Measurements from ENCODE around the gene PATJ.
"Not testable (repeated sequence)": the region's sequence is repeated elsewhere in the genome, so short reads cannot be mapped to it uniquely, and the experiment has no call there.

Gene PATJ

DNA sequence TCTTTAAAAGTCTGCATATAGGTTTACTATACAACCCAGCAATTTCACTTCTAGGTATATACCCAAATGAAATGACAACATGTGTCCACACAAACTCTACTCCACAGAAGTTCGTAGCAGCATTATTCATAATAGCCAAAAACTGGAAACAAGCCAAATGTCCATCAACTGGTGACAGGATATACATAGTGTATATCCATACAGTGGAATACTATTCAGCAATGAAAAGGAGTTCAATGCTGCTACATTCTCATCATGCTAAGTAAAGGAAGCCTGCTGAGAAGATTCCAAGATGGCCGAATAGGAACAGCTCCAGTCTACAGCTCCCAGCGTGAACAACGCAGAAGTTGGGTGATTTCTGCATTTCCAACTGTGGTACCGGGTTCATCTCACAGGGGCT lies 200.6 kb downstream of the PATJ start:
- no peak for DNase-seq (ENCODE audit: low spot score)

DNA sequence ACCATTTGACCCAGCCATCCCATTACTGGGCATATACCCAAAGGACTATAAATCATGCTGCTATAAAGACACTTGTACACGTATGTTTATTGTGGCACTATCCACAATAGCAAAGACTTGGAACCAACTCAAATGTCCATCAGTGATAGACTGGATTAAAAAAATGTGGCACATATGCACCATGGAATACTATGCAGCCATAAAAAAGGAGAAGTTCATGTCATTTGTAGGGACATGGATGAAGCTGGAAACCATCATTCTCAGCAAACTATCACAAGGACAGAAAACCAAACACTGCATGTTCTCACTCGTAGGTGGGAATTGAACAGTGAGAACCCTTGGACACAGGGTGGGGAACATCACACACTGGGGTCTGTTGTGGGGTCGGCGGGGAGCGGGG lies 206.4 kb downstream of the PATJ start:
- DNase-seq (ENCODE audit: low spot score) = not testable (repeated sequence)

DNA sequence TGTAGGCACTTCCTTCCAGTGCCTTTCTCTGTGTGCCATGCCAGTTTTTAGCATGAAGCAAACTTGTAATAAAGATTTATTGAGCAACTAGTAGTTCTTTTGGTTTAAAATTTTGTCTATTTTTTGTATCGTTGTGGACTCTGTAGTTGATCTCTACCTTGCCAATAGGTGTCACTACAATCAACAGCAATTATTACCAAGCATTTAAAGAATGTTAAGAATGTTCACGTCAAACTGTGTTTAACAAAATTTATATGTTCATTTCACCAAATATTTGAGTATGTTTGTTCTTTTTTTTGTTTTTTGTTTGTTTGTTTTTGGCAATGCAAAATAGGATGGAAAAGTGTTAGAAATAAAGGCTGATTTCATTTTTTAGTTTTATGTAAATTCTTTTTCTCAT lies 208.1 kb downstream of the PATJ start:
- DNase-seq (ENCODE audit: low spot score) = no peak

DNA sequence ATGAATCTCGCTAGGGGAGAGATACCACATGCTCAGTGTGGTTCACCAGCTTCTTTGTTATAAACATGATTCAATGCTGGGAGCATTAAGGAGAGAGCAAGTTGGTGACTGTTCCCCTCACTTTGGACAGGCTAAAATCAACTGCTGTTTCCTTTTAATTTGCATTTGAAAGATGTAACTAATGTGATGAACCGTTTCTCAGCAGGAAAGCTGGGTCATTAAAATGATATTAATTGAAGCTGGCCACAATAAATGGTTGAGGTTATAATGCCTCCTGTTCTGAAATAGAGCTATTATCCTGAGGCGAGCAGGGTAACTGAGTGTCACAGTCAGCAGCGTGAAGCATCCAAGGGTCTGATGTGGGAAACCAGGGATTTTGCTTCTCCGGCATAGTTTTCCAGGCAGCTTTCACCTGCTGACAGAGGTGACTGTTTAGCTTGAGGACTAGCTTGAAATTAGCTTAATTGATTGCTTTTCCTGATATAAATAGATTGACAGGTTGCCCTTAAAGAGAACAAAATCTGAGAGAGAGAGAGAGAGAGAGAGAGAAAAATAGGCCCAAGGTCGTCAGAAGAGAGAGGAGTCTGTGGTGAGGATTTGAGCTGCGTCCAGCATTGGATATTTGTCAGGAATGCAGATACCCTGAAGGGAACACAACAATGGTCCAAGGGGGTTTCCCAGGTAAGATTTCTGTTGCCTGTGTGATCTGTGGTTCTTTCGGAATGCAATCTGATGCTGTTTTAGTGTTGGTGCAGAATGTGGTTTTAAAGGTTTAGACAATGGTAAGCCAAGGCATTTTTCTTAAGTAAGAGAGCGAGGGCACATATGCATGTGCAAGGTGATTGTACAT lies 209.7 kb downstream of the PATJ start:
- DNase-seq (ENCODE audit: low spot score) = no peak

DNA sequence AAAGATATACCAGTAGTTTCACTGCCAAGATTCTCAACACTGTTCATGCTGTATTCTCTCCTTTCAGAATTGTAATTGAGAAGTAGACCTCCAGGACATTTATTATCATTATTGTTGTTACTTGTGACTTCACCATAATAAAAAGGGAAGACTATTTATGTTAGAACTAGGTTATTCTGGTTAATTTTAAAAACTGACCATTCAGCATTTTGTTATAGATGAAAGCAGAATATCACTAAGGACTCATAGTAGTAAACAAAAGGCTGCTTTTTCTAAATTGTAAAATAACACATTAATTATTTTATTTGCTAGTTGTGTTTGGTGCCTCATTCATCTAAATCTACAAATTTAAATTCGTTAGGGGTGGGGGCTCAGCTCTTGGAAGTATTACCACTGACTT lies 210.4 kb downstream of the PATJ start:
- DNase-seq (ENCODE audit: low spot score) = no peak

DNA sequence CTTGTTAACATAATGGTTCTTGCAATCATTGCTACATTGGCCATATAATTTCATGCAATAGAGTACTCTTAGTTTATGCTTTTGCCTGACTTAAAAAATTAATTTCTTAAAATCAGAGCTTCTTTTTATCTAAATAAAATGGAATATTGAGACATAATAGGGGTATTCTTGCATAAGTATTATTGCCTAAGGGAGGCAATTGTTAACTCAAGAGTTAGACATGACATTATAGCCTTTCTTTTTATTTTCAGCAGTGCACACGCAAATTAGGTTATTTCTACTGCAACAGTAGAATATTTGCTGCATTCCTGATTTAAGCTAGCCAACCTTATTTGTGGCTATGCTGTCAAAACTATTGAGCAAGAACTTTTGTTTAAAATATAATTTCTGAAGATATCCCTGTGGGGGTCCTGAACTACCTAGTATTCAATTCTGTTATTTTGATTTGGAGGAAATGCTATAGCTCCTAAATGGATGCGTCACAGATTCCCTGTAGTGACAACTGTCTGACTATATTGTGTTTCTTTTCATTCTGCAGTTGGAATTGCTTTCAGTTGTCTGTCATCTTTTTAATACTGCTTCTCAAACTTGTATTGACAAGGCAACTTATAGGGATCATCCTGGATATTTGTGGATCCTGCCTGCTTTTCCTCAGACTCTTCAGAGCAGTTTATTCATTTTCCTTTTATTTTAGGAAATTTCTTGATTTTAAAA lies 211.0 kb downstream of the PATJ start:
- DNase-seq (ENCODE audit: low spot score) = no peak

DNA sequence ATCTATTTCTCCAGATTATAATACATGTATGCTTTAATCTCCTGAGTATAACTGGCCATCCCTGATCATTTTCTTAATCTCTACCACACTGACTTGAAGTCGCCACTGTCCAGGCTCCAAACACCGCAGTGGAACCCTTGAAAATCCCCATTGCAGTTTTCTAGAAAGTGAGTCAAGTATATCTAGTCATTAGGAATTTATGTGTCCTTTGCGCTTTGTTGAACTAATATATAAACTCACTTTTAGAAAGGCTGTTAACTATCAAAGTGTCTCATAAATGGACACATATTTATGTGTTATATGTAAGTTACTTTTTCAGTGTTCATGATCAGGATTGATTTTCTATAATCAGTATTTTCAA lies 211.5 kb downstream of the PATJ start:
- DNase-seq (ENCODE audit: low spot score) = no peak

DNA sequence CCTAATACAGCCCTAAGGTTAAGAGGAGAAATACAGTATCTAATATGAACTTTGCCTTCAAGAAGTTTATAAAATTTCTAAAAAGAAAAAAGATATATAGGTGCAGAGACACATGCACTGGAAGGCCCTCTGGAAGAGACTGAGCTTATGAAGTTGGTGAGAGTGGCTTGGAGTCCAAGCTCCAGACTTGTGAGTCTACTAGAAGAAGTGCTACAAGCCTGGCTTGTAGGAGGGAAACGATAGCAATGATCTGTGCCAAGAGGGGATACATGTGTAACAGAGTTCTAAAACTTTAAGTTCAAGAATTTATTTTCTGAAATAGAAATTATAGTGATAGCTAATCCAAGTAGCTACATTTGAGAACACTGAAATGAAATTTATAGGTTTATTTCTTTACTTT lies 213.0 kb downstream of the PATJ start:
- no peak for DNase-seq (ENCODE audit: low spot score)

DNA sequence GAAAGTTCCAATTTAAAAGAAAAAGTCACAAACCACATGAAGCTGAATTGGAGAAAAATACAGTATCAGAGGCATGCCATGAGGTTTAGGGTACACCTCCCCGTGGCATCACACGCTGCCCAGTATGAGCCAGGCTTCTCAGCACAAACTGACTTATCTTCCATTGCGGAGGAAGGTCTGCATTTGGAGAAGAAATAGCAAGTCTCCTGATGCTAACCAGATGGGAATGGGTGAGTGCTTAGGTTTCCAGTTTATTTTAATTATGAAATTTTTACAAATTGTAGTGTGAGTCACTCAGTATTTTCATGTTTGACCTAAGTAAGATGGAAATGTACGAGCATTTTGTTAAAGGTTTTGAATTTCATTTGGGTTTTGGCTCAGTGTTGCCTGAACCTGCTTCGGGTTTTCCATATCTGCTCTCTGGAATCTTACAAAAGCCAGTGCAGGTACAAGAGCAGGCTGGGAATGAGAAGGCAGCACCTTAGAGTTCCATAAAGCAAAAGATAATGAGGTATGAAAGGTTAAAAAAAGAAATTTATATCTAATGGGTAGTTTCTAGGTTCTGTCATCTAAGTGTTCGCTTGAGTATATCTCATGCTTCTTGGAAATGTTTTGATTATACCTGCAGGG lies 213.9 kb downstream of the PATJ start:
- no peak for DNase-seq (ENCODE audit: low spot score)

DNA sequence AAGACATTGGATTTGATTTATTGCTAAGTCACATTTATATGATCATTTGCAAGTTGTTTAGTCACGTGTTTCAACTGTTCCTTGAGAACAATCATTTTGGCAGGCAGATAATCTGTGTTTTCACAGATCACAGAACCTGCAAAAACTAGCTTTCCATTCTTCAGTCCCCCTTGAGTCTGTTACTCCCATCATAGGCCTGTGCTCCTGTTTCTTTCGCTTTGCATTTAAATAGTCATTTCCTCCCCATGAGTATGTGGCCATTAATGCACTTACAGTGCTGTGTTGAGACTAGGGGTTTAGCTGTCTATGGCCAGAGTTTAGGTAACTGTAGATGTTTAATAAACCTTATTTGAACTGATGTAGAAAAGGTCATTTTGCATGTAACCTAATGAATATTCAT lies 214.5 kb downstream of the PATJ start:
- DNase-seq (ENCODE audit: low spot score) = no peak

DNA sequence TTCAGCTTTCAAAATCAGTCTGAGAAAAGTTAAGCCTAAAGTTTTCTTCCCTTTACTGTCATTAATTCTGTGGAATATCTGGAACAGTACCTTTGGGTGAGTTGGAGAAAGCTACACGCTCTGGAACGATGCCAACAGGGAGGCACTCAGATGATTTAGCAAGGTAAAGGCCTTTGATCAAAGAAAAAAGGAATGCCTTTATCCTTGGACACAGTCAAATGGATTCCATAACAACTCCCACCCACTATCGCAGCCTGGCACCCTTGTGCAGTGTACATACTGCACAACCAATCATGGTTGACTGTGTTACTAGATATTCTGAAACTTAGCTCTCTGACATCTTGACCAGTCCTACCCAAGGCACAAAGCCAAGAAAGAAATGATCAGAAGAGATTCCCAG lies 218.7 kb downstream of the PATJ start:
- DNase-seq (ENCODE audit: low spot score) = no peak

DNA sequence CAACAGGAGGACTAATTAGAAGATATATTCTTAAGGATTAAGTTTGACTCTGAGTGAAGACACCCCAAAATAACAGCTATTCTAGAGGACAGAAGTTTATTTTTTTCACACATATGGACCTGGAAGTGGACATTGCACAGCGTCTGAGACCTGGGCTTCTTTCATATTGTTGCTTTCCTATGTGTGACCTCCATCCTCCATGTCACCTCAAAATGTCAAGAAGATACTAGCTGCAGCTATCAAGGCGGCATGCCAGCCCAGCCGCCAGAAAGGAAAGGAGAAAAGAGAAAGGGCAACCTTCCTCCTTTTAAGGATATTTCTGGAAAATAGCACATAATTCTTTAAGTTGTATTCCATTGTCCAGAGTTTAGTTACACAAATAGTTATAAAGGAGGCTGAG lies 220.4 kb downstream of the PATJ start:
- no peak for DNase-seq (ENCODE audit: low spot score)

DNA sequence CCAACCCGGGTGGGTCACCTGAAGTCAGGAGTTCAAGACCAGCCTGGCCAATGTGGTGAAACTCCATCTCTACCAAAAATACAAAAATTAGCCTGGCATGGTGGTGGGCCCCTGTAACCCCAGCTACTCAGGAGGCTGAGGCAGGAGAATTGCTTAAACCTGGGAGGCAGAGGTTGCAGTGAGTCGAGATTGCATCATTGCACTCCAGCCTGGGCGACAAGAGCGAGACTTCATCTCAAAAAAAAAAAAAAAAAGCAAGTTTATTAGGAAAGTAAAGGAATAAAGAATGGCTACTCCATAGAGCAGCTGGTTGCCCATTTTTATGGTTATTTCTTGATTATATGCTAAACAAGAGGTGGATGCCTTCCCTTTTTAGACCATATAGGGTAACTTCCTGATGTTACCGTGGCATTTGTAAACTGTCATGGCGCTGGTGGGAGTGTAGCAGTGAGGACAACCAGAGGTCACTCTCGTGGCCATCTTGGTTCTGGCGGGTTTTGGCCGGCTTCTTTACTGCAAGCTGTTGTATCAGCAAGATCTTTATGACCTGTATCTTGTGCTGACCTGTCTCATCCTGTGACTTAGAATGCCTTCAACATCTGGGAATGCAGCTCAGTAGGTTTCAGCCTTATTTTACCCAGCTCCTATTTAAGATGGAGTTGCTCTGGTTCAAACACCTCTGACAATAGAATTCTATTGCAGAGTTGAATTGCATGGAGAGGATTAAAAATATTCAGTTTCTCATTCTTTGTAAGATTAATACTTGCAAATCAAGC lies 224.4 kb downstream of the PATJ start:
- not testable (repeated sequence) for DNase-seq (ENCODE audit: low spot score)

DNA sequence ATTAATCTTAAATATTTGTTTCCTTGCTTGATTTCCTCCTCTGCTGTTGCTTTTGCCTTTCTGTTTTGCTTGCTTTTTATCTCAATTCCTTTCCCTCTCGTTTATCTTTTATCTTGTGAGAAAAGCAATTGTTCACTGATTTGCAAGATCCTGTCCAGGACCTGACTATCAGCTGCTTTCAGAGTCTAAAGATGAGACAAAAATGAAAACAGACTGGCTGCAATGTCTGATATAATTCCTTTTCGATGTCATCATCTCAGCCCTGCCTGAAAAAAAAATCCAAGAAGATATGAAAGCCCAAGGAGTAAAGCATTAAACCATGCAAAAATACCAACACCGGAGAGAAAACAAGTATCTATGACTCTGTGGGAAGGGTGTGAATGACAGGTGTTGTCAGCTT lies 225.5 kb downstream of the PATJ start:
- no peak for DNase-seq (ENCODE audit: low spot score)

DNA sequence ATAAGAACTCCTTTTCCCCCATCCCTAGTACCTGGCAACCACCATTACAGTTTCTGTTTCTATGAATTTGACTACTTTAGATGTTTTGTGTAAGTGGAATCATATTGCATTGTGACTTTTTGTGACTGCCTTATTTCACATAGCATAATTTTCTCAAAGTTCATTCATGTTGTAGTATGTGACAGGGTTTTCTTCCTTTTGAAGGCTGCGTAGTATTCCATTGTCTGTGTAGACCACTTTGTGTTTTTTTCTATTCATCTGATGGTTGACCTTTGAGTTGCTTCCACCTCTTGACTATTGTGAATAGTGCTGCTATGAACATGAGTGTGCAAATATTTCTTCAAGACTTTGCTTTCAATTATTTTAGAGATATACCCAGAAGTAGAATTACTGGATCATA lies 226.6 kb downstream of the PATJ start:
- DNase-seq (ENCODE audit: low spot score) = no peak

DNA sequence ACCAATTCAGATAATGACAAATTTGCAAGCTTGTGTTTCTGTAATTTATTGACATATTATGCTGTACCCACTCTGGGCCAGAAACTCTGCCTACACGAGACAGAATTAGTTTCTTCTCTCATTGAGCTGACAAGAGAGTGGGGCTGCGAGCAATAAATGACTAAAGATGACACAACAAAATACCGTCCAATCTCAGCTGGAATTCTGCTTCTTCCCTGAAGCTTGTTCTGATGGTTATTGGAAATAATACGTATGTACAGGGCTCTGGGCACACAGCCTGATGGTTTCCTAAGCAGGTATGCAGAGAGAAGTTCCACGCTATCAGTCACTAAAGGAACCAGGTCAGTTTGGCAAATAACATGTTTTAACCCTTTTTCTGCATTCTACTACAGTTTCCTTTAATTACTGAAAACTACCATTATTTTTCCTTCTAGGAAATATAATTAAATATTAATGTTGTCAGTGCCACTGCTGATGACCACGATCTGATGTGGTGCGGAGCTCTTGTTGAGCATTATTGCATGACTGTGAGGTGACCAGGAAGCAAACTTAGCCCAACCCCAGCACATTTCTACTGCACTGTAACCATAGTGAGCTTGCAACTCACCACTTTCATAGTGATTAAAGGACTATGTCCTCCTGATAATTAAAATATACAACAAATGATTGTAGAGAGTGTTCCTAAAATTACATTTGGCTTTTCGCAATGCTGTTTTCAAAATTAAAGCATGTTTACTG lies 231.0 kb downstream of the PATJ start:
- no peak for DNase-seq (ENCODE audit: low spot score)

DNA sequence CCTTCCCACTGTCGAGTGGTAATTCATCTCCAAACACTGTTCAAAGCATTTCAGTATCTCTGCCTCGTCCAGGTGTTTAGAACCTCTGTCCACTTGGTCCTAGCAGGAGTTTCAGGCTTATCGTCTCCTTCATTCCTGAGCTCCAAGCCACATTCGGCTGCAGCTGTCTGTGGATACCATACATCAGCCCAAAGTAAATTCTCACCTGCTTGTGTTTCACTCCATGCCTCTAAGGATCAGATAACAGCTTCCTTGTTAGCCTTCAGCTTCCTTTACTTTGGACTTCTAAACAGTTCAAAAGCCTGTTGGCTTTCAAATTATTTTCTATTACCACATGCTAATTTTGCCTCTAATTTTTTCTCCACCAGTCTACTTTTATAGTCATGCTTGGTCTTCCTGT lies 233.4 kb downstream of the PATJ start:
- no peak for DNase-seq (ENCODE audit: low spot score)

DNA sequence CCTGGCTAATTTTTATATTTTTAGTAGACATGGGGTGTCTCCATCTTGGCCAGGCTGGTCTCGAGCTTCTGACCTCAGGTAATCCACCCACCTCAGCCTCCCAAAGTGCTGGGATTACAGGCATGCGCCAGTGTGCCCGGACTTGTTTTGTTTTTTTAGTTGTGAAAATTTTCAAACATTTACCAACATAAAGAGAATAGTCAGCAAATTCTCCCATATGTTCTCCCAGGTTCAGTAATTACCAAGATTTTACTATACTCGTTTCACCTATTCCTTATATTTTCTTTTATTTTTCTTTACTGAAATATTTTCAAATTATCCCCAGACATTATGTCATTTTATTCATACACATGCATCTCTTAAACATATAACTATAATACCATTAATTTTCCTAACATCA lies 234.3 kb downstream of the PATJ start:
- DNase-seq (ENCODE audit: low spot score) = no peak

DNA sequence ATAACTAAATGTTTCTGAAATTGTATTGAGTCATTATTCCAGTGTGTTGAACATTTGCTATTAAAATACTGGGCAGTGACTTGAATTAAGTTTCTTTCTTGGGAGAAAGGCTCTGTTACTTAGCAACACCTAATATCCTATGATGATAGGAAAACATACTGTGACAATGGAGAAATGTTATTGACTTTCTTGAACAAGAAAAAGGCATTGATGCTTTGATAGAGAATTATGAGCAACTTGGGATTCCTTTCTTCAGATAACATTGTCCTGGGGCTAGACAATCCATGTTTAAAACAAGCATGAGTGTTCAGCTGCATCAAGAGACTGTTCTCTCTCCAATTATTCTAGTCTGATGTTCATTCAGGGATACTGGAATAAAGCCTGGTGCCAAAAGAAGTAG lies 236.5 kb downstream of the PATJ start:
- DNase-seq (ENCODE audit: low spot score) = no peak

DNA sequence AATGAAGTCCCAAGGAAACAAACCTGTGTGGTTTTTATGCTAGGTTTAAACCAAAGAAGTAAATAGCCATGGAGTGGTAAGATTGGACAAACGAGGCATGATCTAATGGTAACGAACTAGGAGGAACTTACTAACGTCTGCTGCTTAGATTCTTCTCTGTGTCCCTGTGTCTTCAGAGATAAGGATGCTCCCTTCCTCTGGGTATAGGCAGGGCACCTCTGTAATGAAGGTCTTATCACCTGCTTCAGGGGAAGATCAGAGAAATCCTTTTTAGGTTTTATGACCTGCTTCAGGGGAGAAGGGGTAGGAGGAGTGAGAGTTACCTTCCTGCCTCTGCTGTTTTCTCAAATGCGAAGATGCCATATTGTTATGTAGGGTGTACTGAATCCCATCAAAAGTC lies 237.4 kb downstream of the PATJ start:
- DNase-seq (ENCODE audit: low spot score) = no peak

DNA sequence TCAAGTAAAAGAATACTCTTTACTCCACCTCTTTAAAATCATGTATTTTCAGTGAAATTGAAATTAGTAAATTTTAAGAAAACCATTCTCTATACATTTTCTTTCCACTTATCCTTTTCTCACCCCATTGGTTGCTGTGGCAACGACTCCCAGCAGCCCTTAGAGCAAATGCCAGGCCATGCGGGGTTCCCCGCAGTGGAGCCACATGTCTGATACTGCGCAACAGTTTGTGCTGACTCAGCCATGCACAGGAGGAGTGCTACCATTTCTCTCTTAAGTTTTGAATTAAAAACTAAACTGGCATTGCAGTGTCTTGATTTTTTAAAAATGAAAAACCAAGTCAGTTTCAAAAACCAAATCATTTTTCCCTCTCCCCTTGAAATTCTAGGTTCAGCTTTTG lies 238.3 kb downstream of the PATJ start:
- no peak for DNase-seq (ENCODE audit: low spot score)
